HL-60 (cell line): Measurements from ENCODE around the gene PCSK7.

Source experiments
- DNase-seq, 2 experiments: peaks; one replicate each; pipeline ENCODE4 v3.0.0-alpha.2; 2010 to 2020; ENCODE audit warnings: low read depth in 1 of 2, low spot score in 1 of 2
- H3K27ac ChIP-seq: fragments of 250-450 bp; sonication (Bioruptor Pico); replicated peaks from 2 replicates; pipeline ENCODE4 v1.5.1; 2020; ENCODE audit warnings: mild to moderate bottlenecking, moderate library complexity
- H3K27me3 ChIP-seq: fragments of 250-450 bp; sonication (Bioruptor Pico); 2 replicates; pipeline ENCODE4 v1.5.1; 2021; ENCODE audit warnings: mild to moderate bottlenecking, moderate library complexity; ENCODE audit not compliant: insufficient read depth, poor library complexity, severe bottlenecking
- H3K4me3 ChIP-seq: replicated peaks from 2 replicates; pipeline ENCODE4 v1.5.1; 2011; ENCODE audit warnings: mild to moderate bottlenecking, control low read depth, low read length; ENCODE audit not compliant: insufficient read depth
- CTCF ChIP-seq: IDR thresholded peaks from one replicate; pipeline ENCODE4 v1.5.1; 2011; ENCODE audit warnings: low read length, control low read depth, inconsistent platforms; ENCODE audit not compliant: insufficient read depth
- GABPA ChIP-seq: IDR thresholded peaks from 2 replicates; pipeline ENCODE4 v1.6.1; 2012; ENCODE audit warnings: low read depth
- POLR2AphosphoS5 ChIP-seq: IDR thresholded peaks from 2 replicates; pipeline ENCODE4 v1.6.1; 2012; ENCODE audit warnings: low read depth
- SPI1 ChIP-seq: IDR thresholded peaks from 2 replicates; pipeline ENCODE4 v1.6.1; 2012; ENCODE audit warnings: low read depth, mild to moderate bottlenecking, borderline replicate concordance
- TF ChIP-seq, protein P1 (sequence below): IDR thresholded peaks from 2 replicates; pipeline ENCODE4 v1.6.1; 2012; ENCODE audit warnings: low read depth; ENCODE audit not compliant: insufficient replicate concordance

PCSK7 gene

DNA sequence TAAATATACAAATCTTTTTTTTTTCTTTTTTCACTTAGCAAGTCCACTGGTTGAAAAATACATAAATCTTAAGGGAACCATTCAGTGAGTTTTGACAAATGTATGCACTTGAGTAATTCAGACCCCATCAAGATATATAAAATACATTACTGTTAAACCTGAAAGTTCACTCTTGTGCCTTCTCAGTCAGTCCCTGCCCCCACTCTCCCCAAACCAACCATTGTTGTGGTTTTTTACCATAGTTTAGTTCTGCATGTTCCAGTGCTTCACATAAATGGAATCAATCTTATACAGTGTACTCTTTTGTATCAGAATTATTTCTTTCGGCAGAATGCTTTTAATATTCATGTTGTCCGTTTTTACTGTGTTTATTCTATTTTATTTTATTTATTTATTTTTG, 26.7 kb upstream of the PCSK7 start:
- no peaks in the 10 kb centered on the region for H3K27me3 ChIP-seq
- H3K4me3 ChIP-seq, result no peak overlapping the region
- TF ChIP-seq, protein P1, sequence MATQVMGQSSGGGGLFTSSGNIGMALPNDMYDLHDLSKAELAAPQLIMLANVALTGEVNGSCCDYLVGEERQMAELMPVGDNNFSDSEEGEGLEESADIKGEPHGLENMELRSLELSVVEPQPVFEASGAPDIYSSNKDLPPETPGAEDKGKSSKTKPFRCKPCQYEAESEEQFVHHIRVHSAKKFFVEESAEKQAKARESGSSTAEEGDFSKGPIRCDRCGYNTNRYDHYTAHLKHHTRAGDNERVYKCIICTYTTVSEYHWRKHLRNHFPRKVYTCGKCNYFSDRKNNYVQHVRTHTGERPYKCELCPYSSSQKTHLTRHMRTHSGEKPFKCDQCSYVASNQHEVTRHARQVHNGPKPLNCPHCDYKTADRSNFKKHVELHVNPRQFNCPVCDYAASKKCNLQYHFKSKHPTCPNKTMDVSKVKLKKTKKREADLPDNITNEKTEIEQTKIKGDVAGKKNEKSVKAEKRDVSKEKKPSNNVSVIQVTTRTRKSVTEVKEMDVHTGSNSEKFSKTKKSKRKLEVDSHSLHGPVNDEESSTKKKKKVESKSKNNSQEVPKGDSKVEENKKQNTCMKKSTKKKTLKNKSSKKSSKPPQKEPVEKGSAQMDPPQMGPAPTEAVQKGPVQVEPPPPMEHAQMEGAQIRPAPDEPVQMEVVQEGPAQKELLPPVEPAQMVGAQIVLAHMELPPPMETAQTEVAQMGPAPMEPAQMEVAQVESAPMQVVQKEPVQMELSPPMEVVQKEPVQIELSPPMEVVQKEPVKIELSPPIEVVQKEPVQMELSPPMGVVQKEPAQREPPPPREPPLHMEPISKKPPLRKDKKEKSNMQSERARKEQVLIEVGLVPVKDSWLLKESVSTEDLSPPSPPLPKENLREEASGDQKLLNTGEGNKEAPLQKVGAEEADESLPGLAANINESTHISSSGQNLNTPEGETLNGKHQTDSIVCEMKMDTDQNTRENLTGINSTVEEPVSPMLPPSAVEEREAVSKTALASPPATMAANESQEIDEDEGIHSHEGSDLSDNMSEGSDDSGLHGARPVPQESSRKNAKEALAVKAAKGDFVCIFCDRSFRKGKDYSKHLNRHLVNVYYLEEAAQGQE, result no peak
- TF ChIP-seq SPI1 (no peak), GABPA (no peak)
- DNase-seq, result no peak
- no peak overlapping the region for H3K27ac ChIP-seq

DNA sequence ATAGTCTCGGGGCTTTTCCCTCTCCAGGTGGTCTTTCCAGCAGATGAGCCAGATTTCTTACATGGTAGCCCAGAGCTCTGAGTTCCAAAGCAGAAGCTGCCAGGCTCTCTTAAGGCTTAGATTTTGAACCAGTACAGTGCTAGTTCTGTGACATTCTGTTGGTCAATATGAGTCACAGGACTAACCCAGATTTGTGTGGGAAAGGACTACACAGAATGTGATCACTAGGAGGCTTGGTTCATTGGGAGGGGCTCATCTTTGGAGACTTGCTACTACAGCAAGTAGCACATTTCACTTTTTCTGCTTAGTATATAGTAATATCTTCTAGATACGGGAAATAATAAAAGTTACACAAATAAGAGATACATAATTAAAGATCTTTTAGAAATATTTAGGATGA, 24.7 kb upstream of the PCSK7 start:
- TF ChIP-seq SPI1 (no peak), GABPA (no peak), POLR2AphosphoS5 (no peak), CTCF (no peak)
- TF ChIP-seq, protein P1, result no peak
- Histone ChIP-seq H3K27ac (no peak overlapping the region), H3K4me3 (no peak overlapping the region), H3K27me3 (no peaks in the 10 kb centered on the region)
- no peak for DNase-seq

DNA sequence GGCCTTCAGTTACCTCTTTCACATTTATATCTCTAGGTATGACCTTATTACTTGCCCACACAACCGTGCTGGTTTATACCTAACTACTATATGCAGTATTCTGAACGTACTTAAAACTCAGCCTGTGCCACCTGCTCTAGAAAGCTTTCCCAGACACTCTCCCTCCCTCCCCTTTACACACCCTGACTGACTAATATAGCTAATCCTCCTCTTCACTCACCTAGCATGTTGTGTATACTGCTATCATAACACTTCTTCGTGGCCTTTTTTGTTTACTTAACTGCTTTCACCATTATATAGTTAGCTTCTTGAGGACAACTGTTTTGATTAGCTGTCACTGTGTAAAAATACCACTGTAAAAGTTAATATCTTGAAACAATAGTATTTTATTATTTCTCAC, 24.1 kb upstream of the PCSK7 start:
- TF ChIP-seq GABPA (no peak), POLR2AphosphoS5 (no peak), CTCF (no peak), SPI1 (no peak)
- TF ChIP-seq, protein P1, result no peak
- H3K4me3 ChIP-seq, result no peak overlapping the region
- no peaks in the 10 kb centered on the region for H3K27me3 ChIP-seq
- H3K27ac ChIP-seq, result no peak overlapping the region
- no peak for DNase-seq

GRCh38 chr11:117251506-117251905, 19.6 kb upstream of the PCSK7 start:
- no peak overlapping the region for H3K27ac ChIP-seq
- no peak for DNase-seq
- TF ChIP-seq POLR2AphosphoS5, result no peak
- no peak for TF ChIP-seq CTCF
- no peak for TF ChIP-seq SPI1
- TF ChIP-seq, protein P1, result no peak
- TF ChIP-seq GABPA, result no peak
- H3K27me3 ChIP-seq, result no peaks in the 10 kb centered on the region
- no peak overlapping the region for H3K4me3 ChIP-seq
